Nephron (organoid): ENCODE results near the gene PNCK.

Experiments
- H3K27ac Mint-ChIP-seq, 3 experiments: 2 replicates each; pipeline ENCODE4 v1.8.0; 2020; ENCODE audit warnings: mixed read lengths in 3 of 3, mild to moderate bottlenecking in 2 of 3, moderate library complexity in 1 of 3
- H3K27me3 Mint-ChIP-seq: 2 replicates; pipeline ENCODE4 v1.8.0; 2021; ENCODE audit warnings: low read depth, mild to moderate bottlenecking, moderate library complexity, mixed read lengths
- H3K36me3 Mint-ChIP-seq: 2 replicates; pipeline ENCODE4 v1.8.0; 2020; ENCODE audit warnings: low read depth, mixed read lengths
- H3K4me1 Mint-ChIP-seq: 2 replicates; pipeline ENCODE4 v1.8.0; 2020; ENCODE audit warnings: mixed read lengths
- H3K4me3 Mint-ChIP-seq, 3 experiments: 2 replicates each; pipeline ENCODE4 v1.8.0; 2020; ENCODE audit warnings: mild to moderate bottlenecking in 3 of 3, mixed read lengths in 3 of 3, moderate library complexity in 2 of 3
- H3K9me3 Mint-ChIP-seq: 2 replicates; pipeline ENCODE4 v1.8.0; 2020; ENCODE audit warnings: mixed read lengths
- CTCF ChIP-seq, 3 experiments: fragments of 200-600 bp; sonication (generic); IDR thresholded peaks; one replicate each; pipeline ENCODE4 v1.5.0; 2021; ENCODE audit warnings: antibody characterized with exemption in 3 of 3; ENCODE audit not compliant: unreplicated experiment in 3 of 3

The PNCK gene

GRCh38 chrX:153650959-153651358, 22.7 kb downstream of the PNCK start:
- no peak for TF ChIP-seq CTCF (IDR thresholded peaks at IDR 0.05; ENCODE audit: unreplicated experiment in 3 of 3)
- H3K4me3 Mint-ChIP-seq = no peak overlapping the region
- H3K27ac Mint-ChIP-seq = no peak overlapping the region
- H3K27me3 Mint-ChIP-seq = peaks cover 26% of the 10 kb centered on the region
- no peaks in the 10 kb centered on the region for H3K4me1 Mint-ChIP-seq
- no peaks in the 10 kb centered on the region for H3K36me3 Mint-ChIP-seq
- H3K9me3 Mint-ChIP-seq = peaks cover 29% of the 10 kb centered on the region

GRCh38 chrX:153649915-153650782, 23.5 kb downstream of the PNCK start:
- Mint-ChIP-seq H3K4me1 (no peaks in the 10 kb centered on the region), H3K9me3 (peaks cover 27% of the 10 kb centered on the region), H3K36me3 (no peaks in the 10 kb centered on the region), H3K27ac (no peak overlapping the region), H3K27me3 (peaks cover 34% of the 10 kb centered on the region), H3K4me3 (no peak overlapping the region)
- no peak for TF ChIP-seq CTCF (IDR thresholded peaks at IDR 0.05; ENCODE audit: unreplicated experiment in 3 of 3)

- peak in 1 of 3 experiments; percentile 26 for TF ChIP-seq CTCF (IDR thresholded peaks at IDR 0.05; ENCODE audit: unreplicated experiment in 3 of 3)
- Mint-ChIP-seq H3K36me3 (no peaks in the 10 kb centered on the region), H3K27ac (no peak overlapping the region), H3K27me3 (peaks cover 38% of the 10 kb centered on the region), H3K9me3 (peaks cover 20% of the 10 kb centered on the region), H3K4me3 (no peak overlapping the region), H3K4me1 (no peaks in the 10 kb centered on the region)
Measured at GRCh38 chrX:153649178-153649914, 24.3 kb downstream of the PNCK start.

GRCh38 chrX:153648358-153649177, 25.0 kb downstream of the PNCK start:
- no peak overlapping the region for H3K27ac Mint-ChIP-seq
- H3K36me3 Mint-ChIP-seq = no peaks in the 10 kb centered on the region
- peaks cover 15% of the 10 kb centered on the region for H3K9me3 Mint-ChIP-seq
- no peaks in the 10 kb centered on the region for H3K4me1 Mint-ChIP-seq
- no peak for TF ChIP-seq CTCF (IDR thresholded peaks at IDR 0.05; ENCODE audit: unreplicated experiment in 3 of 3)
- peaks cover 42% of the 10 kb centered on the region for H3K27me3 Mint-ChIP-seq
- H3K4me3 Mint-ChIP-seq = peak overlapping the region in 1 of 3 experiments; percentile 37

GRCh38 chrX:153647461-153648357, 25.9 kb downstream of the PNCK start:
- H3K4me1 Mint-ChIP-seq = no peaks in the 10 kb centered on the region

More at GRCh38 chrX:153647461-153648357, 25.9 kb downstream of the PNCK start:
- TF ChIP-seq CTCF (IDR thresholded peaks at IDR 0.05; ENCODE audit: unreplicated experiment in 3 of 3) = no peak
- H3K36me3 Mint-ChIP-seq = no peaks in the 10 kb centered on the region
- H3K9me3 Mint-ChIP-seq = peaks cover 13% of the 10 kb centered on the region
- peak overlapping the region in 1 of 3 experiments; percentile 69 for H3K4me3 Mint-ChIP-seq
- no peak overlapping the region for H3K27ac Mint-ChIP-seq
- H3K27me3 Mint-ChIP-seq = peaks cover 51% of the 10 kb centered on the region
